DMS114 treated with DMSO at 0.1 percent for 48 hours (cell line): Measurements from ENCODE around the gene PSAT1.

Source experiments
- DNase-seq: peaks from one replicate; lab custom pipeline; 2025; ENCODE audit not compliant: unreplicated experiment; lab: John Stamatoyannopoulos, UW

Gene PSAT1

DNA sequence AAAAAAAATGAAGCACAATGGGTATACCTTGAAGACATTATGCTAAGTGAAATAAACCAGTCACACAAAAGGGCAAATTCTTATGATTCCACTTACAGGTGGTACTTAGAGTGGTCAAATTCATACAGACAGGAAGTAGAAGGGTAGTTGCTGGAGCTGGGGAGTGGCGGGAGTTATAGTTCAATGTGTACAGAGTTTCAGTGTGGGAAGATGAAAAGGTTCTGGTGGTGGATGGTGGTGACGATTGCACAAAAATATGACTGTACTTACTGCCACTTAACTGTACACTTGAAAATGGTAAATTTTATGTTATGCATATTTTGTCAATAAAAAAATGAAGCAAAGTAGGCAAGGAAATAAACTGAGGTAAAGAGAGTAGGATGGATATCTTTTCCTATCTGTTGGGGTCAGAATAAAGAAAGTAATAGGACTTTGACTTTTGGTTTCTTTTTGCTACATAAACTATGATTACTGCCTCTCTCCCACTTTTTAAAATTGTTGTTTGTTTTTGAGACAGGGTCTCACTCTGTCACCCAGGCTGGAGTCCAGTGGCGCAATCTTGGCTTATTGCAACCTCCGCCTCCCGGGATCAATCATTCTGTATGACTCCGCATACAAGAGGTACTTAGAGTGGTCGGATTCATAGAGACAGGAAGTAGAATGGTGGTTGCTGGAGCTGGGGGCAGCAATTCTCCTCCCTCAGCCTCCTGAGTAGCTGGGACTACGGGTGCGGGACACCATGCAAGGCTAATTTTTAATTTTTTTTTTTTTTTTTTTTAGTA lies 4.0 kb upstream of the PSAT1 start:
- no peak for DNase-seq

DNA sequence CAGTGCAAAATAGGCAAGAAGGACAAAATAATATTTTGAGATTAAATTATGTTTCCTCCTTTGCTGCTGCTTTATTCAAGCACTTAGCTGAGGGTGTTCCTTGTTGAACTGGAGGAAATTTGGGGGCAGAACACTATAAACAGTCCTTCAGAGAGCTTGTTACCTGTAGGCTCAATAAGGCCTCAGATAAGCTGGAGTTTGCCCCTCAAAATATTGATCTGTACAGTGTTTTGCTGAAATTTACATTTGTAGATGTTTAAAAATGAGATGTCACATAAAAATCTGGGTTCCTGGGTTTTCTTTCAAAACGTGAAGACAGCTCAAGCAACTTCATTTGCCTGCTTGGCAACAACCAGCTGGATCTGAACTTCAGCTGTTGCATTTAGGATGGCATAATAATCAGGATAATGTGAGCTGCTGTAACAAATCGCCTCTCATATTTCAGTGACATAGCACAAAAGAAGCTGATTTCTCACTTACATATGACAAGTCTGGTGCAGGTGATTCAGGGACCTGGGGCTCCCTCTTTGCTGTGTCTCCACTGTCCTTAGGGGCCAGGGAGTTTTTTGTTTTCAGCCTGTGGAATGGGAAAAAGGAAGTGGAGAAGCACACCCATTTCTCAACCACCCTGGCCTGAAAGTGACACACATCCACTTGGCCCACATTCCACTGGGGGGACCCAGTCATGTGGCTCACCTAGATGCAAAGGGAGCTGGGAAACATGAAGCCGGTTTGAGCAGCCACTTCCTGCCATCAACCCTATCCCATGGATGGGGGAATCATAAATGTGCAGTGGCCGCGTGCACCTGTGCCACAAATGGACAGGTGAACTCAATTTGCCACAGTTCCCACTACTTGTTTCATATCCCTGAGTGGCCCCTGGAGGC lies 2.4 kb upstream of the PSAT1 start:
- no peak for DNase-seq

DNA sequence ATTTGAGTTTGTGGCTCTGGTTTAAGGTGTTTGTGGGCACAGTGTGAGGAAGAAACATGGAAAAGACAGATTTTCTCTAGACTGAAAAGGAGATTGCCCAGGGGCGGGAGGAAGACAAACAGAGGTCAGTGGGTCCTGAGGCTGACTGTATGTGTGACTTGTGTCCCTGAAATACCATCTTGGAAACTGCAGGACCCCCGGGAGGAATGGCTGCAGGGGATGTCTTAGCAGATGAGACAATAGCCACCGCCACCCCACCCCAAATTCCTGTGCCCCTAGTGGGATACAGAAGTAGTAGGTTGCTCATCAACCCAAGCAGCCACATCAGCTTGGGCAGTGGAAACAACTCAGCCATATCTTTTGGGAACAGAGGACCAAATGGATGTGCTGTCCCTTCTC lies 1.7 kb upstream of the PSAT1 start:
- no peak for DNase-seq

DNA sequence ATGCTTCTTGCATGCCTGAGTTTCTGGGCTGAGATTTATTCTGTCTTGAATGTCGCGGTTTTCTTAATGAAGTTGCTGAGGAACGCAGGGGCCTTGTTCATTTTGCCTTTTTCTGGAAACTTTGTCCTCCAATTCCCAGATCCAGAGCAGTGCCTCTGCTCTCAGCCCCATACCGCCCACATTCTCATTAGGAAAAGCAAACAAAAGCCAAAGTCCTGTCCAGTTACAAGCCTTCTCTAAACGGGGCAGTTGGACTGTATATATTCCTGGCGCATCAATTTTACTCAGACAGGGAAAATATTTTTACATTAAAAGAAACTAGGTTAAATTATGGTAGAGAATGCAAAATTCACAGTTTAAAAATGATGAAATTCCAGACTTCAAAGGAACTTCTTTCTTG lies 1.2 kb upstream of the PSAT1 start:
- DNase-seq: no peak

DNA sequence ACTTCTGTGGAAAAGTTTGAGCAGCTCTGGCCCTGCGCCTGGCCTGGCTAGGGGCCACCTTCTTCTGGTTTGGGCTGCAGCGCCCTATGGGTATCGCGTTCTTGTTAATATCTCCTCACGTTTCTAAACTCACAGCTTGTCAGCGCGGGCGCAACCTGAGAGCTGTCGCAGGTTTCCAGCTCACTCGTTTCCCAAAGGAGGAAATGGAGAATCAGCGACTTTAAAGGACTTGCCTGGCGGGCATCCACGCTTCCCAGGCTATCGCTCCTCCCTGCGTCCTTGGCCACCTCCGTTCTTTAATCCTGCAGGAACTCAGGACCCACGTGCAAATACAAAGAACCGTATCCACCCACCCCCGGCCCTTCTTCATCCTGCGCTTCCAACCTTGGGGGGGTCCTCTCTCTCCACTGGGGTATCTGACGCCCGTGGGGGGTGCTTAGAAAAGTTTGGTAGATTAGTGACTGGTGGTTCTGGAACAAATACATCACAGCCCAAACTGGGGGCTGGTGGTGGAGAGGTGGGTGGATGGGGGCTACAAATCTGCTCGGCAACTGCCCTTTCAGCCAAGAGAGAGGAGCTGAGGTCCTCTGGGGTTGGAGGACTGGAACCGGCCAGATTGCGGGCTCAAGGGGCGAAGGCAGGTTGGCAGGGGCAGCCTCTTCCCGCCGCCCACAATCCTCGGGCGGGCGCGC lies 578 bp upstream of the PSAT1 start:
- DNase-seq: peak; percentile 8

DNA sequence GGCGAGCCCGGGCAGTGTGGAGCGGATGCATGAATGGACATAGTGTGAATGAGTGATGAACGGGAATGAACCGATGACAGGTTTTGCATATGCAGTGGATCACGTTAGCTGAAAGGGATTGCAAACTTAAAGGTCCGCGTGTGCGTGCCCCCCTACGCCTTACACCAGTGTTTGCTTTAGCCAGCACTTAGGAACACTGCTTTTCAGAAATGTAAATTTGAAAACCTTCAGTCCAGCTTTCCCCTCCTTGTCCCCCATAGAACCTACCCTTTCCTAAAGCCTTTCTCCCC lies 692 bp downstream of the PSAT1 start:
- DNase-seq: no peak

DNA sequence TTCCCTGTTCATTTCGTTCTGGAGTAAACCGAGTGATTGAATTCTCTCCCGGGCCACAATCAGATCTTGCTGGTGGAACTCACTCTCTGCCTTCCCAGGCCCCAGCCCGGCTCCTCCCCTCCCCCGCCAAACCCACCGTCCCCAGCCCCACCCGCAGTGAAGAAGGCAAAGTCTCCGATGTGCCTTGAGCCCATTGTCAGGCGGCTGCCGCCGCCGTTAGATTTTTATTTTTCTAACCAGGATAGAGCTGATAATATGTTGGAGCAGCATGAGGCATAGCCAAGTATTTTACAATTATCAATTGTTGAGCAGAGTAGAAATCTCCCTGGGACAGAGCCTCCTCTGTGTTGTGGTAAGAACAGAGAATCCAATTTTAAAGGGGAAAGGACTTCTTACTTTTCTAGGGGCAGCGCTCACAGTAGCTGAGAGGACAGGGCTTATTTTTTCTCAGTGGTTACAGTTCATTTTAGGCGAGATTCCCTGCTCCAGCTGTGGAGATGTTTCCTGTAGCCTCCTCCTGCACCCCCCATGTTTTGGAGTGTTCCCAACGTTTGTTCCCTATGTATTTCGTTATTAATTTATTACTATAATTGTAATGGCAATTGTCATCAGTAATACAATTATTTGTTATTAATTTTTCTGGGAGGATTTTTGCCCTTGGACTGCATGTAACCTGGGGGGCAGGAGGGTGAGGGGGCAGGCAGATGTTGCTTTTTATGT lies 1.3 kb downstream of the PSAT1 start:
- no peak for DNase-seq

DNA sequence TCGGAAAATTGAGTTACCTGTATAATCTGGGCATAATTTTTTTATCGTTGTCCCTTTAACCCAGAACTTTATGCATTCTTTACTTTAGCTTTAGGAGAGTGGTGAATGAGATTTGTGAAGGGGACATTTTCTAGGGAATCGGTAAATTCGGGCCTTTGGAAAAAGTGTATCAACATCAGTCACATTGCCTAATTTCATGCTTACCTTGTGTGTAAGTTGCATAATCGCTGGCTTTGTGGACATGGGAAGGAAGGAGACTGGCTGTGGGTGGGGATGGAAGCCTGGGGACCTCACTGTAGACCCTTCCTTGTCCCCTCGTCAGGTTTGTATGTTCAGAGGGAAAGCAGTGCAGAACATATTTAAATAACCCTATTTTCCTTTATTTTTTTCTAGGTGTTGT lies 3.3 kb downstream of the PSAT1 start:
- no peak for DNase-seq

DNA sequence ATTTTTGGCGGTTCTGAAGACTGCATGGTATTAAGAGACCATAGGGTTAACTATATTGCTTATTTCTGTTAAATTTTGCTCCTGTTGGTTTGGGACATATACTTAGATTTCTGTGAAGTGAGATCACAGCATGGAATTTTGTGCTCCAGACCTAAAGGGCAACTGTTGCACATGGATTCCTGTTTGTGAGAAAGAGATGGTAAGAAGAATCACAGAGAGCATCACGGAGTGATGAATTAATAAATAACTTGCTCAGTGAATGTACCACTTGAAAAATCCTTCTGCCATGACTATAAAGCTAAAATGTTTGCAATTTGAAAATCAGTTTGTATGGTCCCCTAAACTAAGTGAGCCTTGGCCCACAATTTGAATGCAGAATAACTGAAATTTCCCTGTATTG lies 4.5 kb downstream of the PSAT1 start:
- no peak for DNase-seq

DNA sequence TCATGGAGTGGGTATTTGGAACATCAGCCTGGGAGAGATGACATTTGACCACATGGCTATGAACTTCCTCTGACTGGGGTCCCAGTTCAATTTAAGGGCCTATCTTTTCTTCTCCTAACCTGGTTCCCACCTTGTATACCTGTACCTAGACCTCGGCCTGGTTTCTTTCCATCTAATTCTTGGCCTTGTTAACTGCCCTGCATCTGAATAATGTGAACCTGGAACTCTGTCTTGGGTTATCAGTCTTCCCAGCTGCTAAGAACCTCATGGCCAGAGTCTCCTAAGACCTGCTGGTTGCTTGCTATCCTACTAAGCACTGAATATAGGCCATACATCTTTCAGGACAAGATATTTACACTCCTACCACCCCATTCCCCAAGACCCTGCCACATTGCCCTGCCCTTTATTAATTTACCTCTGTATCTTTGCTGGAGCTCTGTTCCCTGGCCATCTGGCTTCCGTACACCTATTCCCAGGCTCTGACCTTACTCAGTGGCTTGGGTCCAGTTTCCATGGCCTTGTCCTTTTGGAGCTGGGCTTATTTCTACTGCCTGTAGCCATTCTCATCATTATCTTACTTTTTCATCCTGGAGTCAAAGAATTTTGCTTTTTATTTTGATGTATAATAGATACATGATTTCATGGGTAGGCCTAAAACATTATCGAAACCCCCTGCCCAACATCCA lies 6.6 kb downstream of the PSAT1 start:
- DNase-seq: no peak

DNA sequence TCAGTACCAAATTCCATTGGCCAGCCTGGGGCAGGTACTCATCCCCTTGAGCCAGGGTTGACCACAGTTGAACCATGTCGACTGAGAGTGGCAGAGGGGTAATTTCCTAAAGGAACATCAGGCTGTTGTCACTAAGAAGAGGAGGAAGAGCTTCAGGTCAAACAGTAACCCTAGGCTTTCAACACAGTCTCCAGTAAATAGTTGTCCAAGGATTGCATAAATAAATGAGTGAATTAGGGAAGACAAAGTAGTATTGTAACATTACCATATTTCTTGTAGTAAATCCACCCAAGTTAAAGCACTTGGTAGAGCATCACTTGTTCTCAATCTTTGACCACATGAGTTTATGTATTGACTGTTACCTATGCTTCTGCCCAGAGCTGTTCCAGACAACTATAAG lies 7.4 kb downstream of the PSAT1 start:
- no peak for DNase-seq

DNA sequence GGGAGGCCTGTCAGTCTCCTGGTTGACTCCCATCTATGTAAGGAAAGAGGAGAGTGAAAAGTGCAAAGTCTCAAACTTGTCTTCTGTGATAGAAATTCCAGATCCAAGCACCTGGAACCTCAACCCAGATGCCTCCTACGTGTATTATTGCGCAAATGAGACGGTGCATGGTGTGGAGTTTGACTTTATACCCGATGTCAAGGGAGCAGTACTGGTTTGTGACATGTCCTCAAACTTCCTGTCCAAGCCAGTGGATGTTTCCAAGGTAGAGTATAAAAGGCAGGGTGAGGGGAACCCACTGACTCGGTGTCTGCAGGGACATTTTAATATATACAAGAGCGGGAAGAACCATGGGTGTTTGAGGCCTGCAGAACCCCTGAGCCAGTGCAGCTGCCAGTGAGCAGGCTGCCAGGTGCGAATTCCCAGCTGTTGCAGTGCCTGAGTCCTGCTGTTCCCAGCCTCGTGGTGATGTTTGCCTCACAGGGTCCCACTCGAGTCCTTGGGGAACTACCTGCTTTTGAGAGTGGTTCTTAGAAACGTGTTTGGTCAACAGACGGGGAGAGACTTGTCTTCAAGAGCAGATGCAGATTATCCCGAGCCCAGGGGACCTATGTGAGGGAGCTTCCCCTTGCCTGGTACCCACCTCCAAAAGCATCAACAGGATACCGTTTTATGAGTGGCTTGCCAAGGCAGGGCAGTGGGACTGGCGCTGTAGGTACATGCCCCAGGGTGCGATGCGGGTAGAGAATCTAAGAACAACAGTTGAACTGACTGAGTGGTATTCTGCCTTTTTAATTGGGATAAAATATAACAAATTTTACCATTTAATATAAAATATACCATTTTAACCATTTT lies 9.5 kb downstream of the PSAT1 start:
- no peak for DNase-seq

DNA sequence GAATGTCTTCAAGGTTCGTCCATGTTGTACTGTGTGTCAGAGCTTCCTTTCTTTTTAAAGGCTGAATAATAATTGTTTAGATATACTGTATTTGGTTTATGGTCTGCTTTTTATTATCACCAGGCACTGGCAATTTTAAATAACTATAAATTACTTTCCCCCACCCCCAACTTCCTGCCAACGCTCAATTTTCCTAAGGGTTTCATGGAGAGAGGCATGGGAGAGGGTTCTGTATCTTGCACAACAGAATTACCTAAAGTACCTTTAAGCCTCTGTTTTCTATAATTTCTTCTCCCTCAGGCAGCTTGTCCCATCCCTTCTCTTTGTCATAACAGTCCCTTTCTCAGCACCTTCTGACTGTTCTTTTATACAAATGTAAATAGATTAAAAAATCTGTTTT lies 10.4 kb downstream of the PSAT1 start:
- DNase-seq: no peak

DNA sequence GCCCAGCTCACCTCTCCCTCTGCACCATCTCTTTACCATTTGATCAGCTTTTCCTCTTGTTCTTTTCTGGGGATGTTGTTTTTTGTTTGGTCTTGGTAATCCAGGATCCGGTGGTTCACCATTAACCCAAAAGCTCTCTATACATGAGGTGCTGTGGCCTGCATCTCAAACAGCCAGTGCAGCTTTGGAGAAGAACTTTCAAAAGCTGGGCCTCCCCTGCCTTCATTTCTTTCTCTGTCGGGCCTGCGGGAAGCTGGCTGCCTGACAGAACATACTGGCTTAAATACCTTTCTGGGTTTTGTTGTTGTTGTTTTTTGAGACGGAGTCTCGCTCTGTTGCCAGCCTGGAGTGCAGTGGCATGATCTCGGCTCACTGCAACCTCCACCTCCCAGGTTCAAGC lies 12.1 kb downstream of the PSAT1 start:
- no peak for DNase-seq

DNA sequence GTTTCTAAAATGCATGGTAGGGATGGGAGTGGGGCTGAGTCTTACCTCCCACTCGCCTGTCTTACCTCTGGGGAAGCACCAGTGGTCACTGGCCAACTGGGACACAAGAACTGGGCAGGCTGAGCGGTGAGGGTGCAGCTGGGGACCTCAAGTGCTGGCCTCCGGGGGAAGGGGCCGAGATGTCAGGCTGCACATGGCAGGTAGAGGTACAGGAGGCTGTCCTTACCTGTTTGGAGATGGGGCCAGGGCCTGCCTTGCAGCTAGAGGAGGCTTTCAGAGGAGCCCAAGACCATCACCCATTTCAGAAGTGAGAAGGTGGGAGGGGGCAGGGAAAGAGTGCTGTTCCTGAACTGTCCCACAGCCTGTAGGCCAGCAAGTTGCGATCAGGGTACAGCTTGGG lies 14.2 kb downstream of the PSAT1 start:
- no peak for DNase-seq

DNA sequence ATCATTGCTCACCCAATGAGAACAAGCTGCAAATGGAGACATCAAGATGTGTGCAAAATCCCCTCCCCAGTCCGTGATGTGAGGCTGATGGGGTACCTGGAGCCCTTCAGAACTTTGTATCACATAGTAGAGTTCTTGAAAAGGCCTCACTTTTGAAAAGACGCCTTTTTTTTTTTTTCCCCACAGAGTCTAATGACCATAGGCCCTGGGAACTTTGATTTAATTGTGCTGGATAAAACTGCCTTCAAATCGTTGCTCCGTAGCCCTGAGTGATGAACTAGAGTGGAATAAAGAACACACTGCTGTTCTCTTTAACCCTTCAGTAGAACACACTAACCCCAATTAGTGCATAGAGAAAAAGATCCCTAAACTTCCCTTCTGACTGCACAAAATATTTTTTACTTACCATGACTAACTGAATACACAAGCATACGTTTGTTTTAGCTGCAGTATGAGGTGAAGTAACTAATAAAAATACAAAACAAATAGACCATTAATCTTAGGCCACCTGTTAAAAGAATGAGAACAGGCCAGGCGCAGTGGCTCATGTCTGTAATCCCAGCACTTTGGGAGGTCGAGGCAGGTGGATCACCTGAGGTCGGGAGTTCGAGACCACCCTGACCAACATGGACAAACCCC lies 15.1 kb downstream of the PSAT1 start:
- DNase-seq: no peak

DNA sequence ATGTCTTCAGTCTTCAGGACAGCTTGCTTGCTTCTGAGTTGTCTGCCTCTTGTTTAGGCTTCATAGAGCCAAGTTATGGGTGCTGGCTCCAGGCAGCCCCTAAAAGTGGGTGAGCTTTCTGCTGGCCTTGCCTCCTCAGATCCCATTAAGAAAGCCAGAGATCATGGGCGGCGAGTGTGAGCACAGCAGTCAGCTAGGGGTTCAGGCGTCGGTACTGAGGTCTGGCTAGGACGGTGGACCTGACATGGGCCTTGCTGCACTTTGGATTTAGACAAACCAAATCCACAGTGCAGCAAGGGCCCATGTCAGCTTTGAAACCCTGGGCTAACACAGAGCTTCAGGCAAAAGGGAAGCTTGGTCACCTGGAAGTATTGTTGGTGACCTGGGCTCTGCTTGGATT lies 17.6 kb downstream of the PSAT1 start:
- DNase-seq: no peak

DNA sequence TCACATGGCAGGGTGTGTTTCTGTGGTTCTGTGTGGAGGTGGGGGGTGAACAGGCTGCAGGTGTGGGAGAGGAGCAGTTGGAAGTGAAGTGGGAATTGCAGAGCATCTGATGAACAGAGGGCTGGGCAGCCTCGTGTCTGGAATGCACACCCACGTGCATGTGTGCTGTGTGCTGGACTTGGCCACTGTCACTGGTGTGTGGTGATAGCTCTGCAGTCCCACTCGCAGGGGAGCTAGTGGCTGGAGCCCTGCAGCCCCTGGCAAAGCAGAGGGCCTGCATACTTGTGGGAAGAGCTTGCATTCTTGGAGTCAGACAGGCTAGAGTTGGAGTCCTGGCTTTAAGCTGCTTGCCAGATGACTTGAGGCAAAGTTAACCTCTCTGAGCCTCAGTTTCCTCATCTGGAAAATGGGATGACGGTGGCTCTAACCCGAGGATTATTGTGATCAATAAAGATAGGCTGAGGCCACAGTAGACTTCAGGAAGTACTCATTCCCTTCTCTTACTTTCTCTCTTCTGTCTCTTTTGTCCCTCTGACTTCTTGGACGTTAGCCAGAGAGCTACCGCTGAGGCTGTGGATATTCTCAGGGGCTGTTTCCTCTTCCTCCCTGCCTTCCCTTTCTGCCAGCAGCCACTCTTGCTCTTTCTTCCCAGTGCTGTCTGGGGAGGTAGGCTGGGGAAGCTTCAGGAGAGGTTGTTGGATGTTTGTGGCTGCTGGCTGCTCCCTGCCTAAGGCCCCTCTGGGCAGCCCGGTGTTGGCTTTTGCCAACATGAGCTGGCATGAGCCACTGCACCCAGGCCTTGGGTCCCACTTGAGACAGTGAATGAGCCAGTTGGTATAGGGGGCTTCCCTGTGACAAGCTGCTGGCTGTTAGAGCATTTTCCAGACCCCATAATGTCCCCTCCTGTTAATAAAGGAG lies 18.3 kb downstream of the PSAT1 start:
- no peak for DNase-seq
